ENCODE results near the gene EGLN3. TPM values are rescaled to one million over a fixed set of nuclear protein-coding genes. Genes with fewer than 3 reads are reported as not detected.
A peak's percentile ranks its signal among the peaks of the same experiment; 100 is the strongest.

The EGLN3 gene
- total RNA-seq, 1 donor from 2014 or later, result 153 TPM

DNA sequence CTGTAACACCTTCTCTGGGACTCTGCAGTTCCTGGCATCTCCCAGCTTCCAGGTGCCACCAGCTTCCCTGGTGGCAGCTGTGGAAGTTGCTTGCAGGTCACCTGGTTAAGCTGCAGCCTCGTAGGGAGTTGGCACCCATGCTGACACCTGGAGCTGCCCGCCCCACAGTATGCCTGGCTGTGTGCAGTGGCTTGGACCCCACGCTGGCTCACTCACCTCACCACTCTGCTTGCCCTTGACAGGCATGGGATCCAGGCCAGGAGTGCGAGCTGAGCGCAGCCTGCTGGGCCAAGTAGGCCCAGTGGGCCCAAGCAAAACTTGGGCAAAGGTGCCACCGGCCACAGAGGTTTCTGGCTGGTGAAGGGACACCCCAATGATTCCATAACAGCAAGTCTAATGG is 48.5 kb downstream of the EGLN3 start:
- TF ChIP-seq, protein P1, sequence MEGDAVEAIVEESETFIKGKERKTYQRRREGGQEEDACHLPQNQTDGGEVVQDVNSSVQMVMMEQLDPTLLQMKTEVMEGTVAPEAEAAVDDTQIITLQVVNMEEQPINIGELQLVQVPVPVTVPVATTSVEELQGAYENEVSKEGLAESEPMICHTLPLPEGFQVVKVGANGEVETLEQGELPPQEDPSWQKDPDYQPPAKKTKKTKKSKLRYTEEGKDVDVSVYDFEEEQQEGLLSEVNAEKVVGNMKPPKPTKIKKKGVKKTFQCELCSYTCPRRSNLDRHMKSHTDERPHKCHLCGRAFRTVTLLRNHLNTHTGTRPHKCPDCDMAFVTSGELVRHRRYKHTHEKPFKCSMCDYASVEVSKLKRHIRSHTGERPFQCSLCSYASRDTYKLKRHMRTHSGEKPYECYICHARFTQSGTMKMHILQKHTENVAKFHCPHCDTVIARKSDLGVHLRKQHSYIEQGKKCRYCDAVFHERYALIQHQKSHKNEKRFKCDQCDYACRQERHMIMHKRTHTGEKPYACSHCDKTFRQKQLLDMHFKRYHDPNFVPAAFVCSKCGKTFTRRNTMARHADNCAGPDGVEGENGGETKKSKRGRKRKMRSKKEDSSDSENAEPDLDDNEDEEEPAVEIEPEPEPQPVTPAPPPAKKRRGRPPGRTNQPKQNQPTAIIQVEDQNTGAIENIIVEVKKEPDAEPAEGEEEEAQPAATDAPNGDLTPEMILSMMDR (IDR thresholded peaks at IDR 0.05; ENCODE audit: borderline replicate concordance), result no peak
- Histone ChIP-seq H3K27ac (replicated peaks) (no peak overlapping the region), H3K27me3 (ENCODE audit: low read depth) (no peaks in the 10 kb centered on the region), H3K9me3 (replicated peaks) (no peaks in the 10 kb centered on the region), H3K36me3 (no peaks in the 10 kb centered on the region), H3K4me3 (no peak overlapping the region), H3K4me1 (peaks cover 5% of the 10 kb centered on the region)
- intact Hi-C loops (cut with micrococcal nuclease), result no loop called here
- DNase-seq, result no peak

DNA sequence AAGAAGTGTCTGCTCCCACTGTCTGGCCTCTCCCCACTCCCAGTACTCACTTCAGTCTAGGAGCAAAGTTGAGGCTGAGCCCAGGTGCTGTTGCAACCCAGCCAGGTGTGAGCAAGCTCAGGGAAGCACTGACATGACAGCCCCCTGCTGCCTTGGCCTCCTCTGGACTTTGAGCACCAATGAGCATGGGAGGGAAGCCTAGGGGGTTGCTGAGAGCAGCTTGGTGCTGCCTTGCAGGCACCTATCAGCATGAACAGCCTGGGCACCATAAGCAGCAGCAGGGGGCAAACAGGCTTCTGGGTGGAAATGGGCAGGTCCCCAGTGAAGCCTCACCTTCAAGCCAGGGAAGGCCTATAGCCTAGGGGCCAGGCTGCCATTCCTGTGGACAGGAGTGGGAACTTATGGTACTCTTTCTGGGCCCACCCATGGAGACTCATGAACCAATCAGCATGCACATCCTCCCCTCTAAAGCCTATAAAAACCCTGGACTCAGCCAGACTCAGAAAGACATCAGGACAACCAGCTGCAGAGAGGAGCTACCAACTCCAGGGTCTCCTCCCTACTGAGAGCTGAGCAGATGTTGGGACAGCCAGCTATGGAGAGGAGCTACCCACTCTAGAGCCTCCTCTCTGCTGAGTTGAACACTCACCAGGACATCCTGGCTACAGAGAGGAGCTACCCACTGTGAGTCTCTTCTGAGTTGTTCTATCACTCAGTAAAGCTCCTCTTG is 49.3 kb downstream of the EGLN3 start:
- no peaks in the 10 kb centered on the region for H3K27me3 ChIP-seq (ENCODE audit: low read depth)

DNA sequence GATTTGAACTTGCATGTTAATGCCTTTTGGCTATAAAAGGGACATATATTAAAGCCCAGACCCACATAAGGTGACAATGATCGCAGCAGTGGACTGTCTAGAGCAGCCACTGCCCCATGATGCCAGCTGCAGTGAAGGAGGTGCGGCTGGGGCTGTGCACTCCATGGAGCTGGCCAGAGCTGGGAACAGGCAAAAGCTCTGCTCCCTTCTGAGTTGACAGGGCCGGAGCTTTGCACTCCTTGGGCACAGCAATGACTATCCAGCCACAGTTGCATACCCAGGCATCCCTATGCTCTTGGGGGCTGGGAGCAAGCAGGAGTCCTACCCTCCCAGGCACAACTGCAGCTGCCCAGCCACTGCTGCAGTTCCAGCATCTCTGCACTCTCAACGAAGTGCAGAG is 50.2 kb downstream of the EGLN3 start:
- no peak for DNase-seq
- no peaks in the 10 kb centered on the region for H3K27me3 ChIP-seq (ENCODE audit: low read depth)
- intact Hi-C loops (cut with micrococcal nuclease), result no loop called here
- H3K4me3 ChIP-seq, result no peak overlapping the region
- peaks cover 7% of the 10 kb centered on the region for H3K4me1 ChIP-seq
- no peaks in the 10 kb centered on the region for H3K36me3 ChIP-seq
- TF ChIP-seq, protein P1 (IDR thresholded peaks at IDR 0.05; ENCODE audit: borderline replicate concordance), result no peak
- H3K27ac ChIP-seq (replicated peaks), result no peak overlapping the region
- peaks cover under 1% of the 10 kb centered on the region for H3K9me3 ChIP-seq (replicated peaks)

More for the DNA sequence above, 49.3 kb downstream of the EGLN3 start:
- no peak overlapping the region for H3K27ac ChIP-seq (replicated peaks)
- no peak overlapping the region for H3K4me3 ChIP-seq
- no peaks in the 10 kb centered on the region for H3K9me3 ChIP-seq (replicated peaks)
- peaks cover 7% of the 10 kb centered on the region for H3K4me1 ChIP-seq
- intact Hi-C loops (cut with micrococcal nuclease), result no loop called here
- no peaks in the 10 kb centered on the region for H3K36me3 ChIP-seq
- TF ChIP-seq, protein P1 (IDR thresholded peaks at IDR 0.05; ENCODE audit: borderline replicate concordance), result no peak
- no peak for DNase-seq

DNA sequence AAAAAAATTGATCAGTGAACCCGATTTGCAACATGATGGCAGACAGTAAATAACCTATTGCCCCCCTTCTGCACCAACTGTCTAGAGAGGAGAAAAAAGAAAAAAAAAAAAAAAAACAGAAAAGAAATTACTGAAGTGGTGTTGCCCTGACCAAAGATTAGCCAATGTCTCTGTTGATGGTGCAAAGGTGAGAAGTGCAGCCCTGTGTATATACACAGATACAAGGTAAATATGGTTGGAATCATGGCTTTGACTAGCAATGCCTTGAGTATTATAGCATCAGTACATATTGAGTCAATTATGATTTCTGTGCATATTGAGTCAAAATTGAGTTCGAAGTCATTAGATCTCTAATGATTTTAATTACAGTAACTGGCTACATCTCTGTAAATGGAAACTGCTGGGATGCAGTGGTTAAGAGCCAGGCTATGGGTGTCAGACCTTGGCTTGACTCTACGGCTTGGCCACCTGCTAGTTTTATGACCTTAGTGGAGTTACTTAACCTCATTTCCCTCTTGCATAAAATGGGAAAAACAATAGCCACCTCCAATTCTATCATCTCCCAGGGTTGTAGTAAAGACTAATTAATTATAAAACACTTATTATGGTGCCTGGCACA is 51.0 kb downstream of the EGLN3 start:
- Histone ChIP-seq H3K9me3 (replicated peaks) (peaks cover 7% of the 10 kb centered on the region), H3K27me3 (ENCODE audit: low read depth) (no peaks in the 10 kb centered on the region), H3K4me1 (peaks cover 7% of the 10 kb centered on the region), H3K4me3 (no peak overlapping the region), H3K36me3 (no peaks in the 10 kb centered on the region), H3K27ac (replicated peaks) (no peak overlapping the region)
- TF ChIP-seq, protein P1 (IDR thresholded peaks at IDR 0.05; ENCODE audit: borderline replicate concordance), result no peak
- intact Hi-C loops (cut with micrococcal nuclease), result no loop called here
- no peak for DNase-seq

DNA sequence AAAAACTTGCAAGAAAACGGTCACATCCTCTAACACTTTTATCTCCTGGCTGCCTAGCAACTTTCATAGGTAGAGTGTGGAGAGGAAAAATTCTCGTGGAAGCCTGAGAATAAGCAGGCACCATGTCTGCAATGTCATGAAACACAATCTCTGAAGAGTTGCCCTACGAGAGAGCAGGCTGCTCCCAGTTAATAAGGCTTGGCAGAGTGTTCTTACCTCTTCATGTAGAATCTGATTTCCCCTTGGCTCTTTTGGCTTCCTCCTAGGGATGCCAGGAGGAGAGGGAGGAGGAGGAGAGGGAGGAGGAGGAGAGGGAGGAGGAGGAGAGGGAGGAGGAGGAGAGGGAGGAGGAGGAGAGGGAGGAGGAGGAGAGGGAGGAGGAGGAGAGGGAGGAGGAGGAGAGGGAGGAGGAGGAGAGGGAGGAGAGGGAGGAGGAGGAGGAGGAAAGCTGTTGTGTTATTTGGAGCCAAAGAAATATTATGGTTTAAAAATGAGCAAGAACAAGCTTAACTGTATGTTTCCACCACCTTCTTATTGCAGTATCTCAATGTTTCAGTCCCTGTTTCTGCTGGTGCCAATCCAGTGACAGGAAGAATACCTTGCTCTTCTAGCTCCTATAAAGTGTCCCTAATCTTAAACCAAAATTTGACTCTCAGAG is 52.9 kb downstream of the EGLN3 start:
- H3K27me3 ChIP-seq (ENCODE audit: low read depth), result no peaks in the 10 kb centered on the region
- intact Hi-C loops (cut with micrococcal nuclease), result no loop called here
- peak overlapping the region; percentile 12 for H3K27ac ChIP-seq (replicated peaks)
- TF ChIP-seq, protein P1 (IDR thresholded peaks at IDR 0.05; ENCODE audit: borderline replicate concordance), result no peak
- DNase-seq, result no peak
- peaks cover 7% of the 10 kb centered on the region for H3K4me1 ChIP-seq
- H3K4me3 ChIP-seq, result no peak overlapping the region
- H3K9me3 ChIP-seq (replicated peaks), result peaks cover 18% of the 10 kb centered on the region
- no peaks in the 10 kb centered on the region for H3K36me3 ChIP-seq

Data from left ventricle myocardium inferior (tissue), 1 donor.